ENCODE measurements around the gene CDK10.

DNA sequence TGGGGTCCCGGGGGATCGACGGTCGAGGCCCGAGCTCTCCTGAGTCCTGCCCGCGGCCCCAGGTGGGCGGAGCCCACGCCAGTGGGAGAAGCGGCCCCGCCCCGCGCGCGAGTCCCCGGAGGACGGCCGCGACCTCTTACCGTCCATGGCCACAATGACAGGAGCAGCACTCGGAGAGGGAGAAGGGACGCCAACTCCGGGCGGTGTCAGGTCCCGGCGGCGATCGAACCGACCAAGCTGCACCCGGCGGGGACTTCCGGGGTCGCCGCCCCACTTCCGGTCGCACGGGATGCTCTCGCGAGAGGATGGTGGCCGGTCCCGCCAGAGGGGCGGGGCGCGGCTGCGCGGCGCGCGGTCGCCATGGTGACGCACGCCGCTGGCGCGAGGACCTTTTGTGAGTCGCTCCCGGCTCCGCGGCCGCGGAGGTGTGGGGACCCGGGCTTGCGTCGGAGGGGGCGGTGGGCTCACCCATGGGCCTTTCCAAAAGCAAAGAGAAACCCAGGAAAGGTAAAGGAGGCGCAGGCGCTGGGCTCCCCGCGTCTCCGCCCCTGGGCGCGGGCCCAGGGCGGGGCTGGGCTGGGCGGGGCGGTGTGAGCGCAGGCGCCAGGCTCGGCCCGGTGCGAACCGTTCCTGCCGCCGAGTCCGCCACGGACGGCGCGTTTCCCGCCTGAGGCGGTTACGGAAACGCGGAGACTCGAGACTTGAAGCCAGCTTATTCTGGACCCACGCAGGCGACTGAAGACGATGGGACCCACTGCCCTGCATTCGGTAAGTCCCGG is 28.9 kb upstream of the CDK10 start, which contains the start of the genes CHMP1A and SPATA33:
- no peak for TF ChIP-seq NFIC (IDR thresholded peaks at IDR 0.05)
- TF ChIP-seq EP300 (IDR thresholded peaks at IDR 0.05; ENCODE audit: borderline replicate concordance): no peak

Measured in Ishikawa (cell line).